GM12878 (cell line): Measurements from ENCODE around the gene CDCP1.

ENCODE experiments used
- EZH2 ChIP-seq: IDR thresholded peaks from 2 replicates; pipeline ENCODE4 v1.6.1; 2012; ENCODE audit warnings: low read depth, mild to moderate bottlenecking, control low read depth, inconsistent platforms, low read length, borderline replicate concordance; ENCODE audit not compliant: control insufficient read depth
- PAX5 ChIP-seq: IDR thresholded peaks from 2 replicates; pipeline ENCODE4 v1.6.1; 2011; ENCODE audit warnings: low read depth, low read length, borderline replicate concordance
- STAT1 ChIP-seq: fragments of 450-650 bp; conservative IDR thresholded peaks from 2 replicates; pipeline ENCODE4 v1.6.1; 2014; ENCODE audit warnings: antibody characterized with exemption, mild to moderate bottlenecking
- TF ChIP-seq, protein P1 (sequence below), 3 experiments: IDR thresholded peaks in 2 of 3; conservative IDR thresholded peaks in 1 of 3; 2 replicates each; pipeline ENCODE4 v1.5.1; 2011; ENCODE audit warnings: low read depth in 3 of 3, low read length in 3 of 3, mild to moderate bottlenecking in 3 of 3, control low read depth in 2 of 3, moderate library complexity in 2 of 3, inconsistent platforms in 1 of 3, mixed read lengths in 1 of 3; ENCODE audit not compliant: control insufficient read depth in 2 of 3, insufficient read depth in 1 of 3; ENCODE audit errors: extremely low read depth in 1 of 3
- TF ChIP-seq, protein P2 (sequence below): IDR thresholded peaks from 2 replicates; pipeline ENCODE4 v1.6.1; 2011; ENCODE audit warnings: low read depth, low read length, improper control_type of control experiment, borderline replicate concordance
- TF ChIP-seq, protein P3 (sequence below): fragments of 450-650 bp; IDR thresholded peaks from 2 replicates; pipeline ENCODE4 v1.6.1; 2016; ENCODE audit warnings: mild to moderate bottlenecking, moderate library complexity, borderline replicate concordance

DNA sequence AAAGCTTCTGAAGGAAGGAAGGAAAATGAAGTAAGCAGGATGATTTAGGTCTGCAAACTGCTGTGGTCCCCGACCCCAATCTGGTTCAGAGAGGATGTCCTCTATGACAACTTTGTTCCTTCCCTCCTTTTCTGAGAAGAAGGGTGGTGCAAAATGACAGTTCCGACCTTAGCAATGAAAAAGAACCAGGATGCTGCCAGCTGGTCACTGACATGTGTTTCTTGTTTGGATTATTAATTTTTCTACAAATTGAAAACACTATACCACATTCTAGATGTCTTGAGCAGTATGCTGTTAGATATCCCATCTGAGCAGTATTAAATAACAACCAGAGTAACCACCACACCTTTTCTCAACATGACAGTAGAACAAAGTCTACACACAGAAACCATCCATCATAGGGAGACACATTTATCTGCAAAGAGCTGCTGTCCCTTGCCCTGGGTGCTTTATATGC is 27.5 kb downstream of the CDCP1 start:
- no peak for TF ChIP-seq STAT1
- no peak for TF ChIP-seq PAX5
- TF ChIP-seq, protein P1, sequence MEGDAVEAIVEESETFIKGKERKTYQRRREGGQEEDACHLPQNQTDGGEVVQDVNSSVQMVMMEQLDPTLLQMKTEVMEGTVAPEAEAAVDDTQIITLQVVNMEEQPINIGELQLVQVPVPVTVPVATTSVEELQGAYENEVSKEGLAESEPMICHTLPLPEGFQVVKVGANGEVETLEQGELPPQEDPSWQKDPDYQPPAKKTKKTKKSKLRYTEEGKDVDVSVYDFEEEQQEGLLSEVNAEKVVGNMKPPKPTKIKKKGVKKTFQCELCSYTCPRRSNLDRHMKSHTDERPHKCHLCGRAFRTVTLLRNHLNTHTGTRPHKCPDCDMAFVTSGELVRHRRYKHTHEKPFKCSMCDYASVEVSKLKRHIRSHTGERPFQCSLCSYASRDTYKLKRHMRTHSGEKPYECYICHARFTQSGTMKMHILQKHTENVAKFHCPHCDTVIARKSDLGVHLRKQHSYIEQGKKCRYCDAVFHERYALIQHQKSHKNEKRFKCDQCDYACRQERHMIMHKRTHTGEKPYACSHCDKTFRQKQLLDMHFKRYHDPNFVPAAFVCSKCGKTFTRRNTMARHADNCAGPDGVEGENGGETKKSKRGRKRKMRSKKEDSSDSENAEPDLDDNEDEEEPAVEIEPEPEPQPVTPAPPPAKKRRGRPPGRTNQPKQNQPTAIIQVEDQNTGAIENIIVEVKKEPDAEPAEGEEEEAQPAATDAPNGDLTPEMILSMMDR (IDR thresholded peaks at IDR 0.05 in 2 of 3, conservative IDR thresholded peaks at IDR 0.05 in 1 of 3; ENCODE audit: control insufficient read depth in 2 of 3, extremely low read depth in 1 of 3, insufficient read depth in 1 of 3, low read depth in 3 of 3, low read length in 3 of 3) = no peak
- no peak for TF ChIP-seq EZH2
- TF ChIP-seq, protein P2, sequence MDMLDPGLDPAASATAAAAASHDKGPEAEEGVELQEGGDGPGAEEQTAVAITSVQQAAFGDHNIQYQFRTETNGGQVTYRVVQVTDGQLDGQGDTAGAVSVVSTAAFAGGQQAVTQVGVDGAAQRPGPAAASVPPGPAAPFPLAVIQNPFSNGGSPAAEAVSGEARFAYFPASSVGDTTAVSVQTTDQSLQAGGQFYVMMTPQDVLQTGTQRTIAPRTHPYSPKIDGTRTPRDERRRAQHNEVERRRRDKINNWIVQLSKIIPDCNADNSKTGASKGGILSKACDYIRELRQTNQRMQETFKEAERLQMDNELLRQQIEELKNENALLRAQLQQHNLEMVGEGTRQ = no peak
- TF ChIP-seq, protein P3, sequence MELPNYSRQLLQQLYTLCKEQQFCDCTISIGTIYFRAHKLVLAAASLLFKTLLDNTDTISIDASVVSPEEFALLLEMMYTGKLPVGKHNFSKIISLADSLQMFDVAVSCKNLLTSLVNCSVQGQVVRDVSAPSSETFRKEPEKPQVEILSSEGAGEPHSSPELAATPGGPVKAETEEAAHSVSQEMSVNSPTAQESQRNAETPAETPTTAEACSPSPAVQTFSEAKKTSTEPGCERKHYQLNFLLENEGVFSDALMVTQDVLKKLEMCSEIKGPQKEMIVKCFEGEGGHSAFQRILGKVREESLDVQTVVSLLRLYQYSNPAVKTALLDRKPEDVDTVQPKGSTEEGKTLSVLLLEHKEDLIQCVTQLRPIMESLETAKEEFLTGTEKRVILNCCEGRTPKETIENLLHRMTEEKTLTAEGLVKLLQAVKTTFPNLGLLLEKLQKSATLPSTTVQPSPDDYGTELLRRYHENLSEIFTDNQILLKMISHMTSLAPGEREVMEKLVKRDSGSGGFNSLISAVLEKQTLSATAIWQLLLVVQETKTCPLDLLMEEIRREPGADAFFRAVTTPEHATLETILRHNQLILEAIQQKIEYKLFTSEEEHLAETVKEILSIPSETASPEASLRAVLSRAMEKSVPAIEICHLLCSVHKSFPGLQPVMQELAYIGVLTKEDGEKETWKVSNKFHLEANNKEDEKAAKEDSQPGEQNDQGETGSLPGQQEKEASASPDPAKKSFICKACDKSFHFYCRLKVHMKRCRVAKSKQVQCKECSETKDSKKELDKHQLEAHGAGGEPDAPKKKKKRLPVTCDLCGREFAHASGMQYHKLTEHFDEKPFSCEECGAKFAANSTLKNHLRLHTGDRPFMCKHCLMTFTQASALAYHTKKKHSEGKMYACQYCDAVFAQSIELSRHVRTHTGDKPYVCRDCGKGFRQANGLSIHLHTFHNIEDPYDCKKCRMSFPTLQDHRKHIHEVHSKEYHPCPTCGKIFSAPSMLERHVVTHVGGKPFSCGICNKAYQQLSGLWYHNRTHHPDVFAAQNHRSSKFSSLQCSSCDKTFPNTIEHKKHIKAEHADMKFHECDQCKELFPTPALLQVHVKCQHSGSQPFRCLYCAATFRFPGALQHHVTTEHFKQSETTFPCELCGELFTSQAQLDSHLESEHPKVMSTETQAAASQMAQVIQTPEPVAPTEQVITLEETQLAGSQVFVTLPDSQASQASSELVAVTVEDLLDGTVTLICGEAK = no peak
